NCI-H526 treated with DMSO at 0.1 percent for 48 hours (cell line): Measurements from ENCODE around the gene SNX9.
"Not testable (repeated sequence)": the region's sequence is repeated elsewhere in the genome, so short reads cannot be mapped to it uniquely, and the experiment has no call there.

Source experiments
- DNase-seq: peaks from one replicate; lab custom pipeline; 2025; lab: John Stamatoyannopoulos, UW

SNX9 gene

DNA sequence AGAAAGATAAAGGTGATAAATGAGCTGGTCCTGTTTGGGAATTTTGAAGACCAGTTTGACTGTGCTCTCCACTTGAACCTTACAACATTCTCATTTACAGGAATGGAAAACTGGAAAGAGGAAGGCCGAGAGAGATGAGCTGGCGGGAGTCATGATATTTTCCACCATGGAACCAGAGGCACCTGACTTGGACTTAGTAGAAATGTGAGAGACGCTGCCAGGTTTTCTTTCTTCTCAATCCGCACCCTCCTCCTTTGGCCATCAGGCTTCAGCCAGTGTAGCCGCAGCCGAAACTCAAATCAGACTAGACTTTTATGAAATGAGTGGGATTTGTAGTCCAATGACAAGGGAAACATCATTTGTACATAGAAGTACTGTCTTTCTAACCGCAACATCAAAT lies 104.0 kb downstream of the SNX9 start:
- DNase-seq, result no peak

DNA sequence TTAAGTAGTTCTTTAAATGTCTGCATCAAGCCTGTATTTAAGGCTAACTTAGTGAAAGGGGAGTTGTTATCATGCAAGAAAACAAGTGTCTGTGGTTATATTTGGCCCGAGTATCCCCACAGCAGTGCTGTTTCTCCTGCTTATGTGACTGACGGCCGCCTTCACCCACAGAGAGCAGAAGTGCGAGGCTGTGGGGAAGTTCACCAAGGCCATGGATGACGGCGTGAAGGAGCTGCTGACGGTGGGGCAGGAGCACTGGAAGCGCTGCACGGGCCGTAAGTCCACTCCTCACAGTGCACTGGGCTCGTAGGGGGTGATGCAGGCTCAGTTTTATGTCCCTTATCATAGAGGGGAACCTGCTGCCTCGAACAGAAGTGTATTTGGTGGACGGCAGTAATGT lies 105.4 kb downstream of the SNX9 start:
- DNase-seq, result no peak

DNA sequence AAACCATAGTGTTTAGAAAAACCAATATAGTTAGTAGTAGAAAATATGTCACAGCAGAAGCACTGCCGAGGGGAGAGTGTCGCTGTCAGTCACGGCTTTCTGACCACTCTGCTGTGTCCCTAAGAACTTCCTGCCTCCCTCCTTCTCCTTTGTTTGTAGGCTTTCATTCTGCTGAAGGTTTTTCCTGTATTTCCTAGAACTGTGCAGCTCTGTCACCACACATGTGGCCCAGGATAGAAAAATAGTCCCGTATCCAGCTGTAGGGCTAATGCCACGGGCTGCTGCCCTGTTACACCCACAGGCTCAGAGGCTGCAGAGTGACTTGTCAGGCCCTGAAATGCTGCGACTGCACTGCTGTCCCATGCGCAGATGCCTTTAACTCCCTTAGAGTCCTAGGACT lies 106.0 kb downstream of the SNX9 start:
- DNase-seq, result no peak

DNA sequence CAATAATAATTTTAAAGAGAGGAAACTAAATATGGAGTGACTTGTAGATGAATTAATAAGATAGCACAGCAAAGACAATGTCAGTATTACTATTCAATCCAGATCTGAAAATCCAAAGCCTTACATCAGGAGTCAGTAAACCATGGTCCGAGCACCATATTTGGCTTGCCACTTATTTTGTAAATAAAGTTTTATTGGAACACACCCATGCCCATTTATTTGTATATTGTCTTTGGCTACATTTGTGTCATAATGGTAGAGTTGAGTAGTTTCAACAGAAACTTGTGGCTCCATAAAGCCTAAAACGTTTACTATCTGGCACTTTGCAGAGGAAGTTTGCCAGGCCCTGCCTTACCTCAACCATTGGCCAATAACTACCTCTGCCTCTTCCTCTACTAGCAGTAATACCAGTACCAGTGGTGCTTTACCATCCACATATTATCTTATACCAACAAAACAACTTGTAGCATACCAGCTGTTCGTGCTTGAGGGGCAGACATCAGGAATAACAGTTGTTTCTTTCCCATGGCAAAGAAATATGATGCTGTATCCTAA lies 106.8 kb downstream of the SNX9 start:
- DNase-seq, result no peak

DNA sequence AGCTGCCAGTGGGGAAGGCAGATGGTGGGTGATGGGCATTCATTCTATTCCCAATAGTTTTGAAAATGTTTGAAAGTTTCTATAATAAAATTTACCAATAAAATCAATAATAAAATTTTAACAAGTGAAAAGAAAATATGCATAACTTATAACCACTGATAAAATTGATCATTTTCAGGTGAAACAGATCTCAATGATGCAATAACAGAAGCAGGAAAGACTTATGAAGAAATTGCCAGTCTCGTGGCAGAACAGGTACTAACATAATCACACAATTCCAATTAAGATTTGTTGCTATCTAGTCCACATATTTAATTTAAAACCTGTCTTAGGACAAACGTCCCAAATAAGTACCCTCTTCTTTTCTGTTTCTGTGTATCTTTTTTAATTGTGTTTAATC lies 112.7 kb downstream of the SNX9 start:
- DNase-seq, result no peak

DNA sequence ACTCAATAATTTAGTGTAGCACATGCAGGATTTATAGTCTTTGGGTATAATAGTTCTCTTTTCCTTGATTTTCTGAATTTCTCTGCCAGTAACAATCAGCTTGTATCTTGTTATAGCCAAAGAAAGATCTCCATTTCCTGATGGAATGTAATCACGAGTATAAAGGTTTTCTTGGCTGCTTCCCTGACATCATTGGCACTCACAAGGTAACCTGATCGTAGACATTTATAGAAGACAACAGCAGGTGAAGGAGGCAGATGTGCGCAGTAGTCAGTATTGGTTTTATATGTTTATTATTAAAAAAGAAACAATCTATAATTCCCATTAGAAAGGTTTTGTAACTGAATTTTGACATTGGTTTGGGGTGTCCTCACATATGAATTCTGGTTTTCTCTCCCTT lies 114.3 kb downstream of the SNX9 start:
- no peak for DNase-seq

DNA sequence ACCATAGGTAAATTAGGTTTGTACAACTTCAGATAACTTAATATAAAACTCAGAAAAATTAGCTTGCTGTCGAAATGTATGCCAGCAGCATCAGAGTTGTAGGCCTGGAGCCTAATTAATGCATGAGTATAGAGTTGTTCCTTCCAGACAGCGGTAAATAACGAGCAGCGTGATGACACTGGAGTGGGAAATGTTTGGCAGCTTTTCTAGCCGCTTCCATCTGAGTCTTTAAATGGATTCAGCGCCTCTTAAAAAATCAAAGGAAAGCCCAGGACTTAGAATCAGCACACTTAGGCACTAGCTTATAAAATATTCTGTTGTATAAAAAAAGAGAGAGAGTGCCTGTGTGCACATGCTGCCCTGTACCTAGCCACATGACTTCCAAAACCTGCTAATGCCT lies 114.9 kb downstream of the SNX9 start:
- no peak for DNase-seq

DNA sequence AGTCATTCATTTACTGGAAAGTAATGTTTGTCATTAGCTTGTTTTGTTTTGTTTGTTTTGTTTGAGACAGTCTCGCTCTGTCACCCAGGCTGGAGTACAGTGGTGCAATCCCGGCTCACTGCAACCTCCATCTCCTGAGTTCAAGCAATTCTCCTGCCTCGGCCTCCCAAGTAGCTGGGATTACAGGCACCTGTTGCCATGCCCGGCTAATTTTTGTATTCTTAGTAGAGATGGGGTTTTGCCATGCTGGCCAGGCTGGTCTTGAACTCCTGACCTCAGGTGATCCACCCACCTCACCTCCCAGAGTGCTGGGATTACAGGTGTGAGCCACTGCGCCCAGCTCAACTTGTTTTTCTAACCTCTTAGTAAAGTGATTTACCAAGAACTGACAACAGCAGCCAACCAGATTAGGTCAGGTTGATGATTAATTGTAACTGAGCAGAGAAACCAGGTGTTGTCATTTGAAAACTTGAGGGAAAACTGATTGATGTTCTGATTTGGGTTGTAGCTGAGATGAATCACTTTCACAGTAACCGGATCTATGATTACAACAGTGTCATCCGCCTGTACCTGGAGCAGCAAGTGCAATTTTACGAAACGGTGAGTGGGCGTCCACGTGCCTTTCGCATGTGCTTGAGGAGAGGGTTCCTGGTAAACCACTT lies 117.5 kb downstream of the SNX9 start:
- DNase-seq, result not testable (repeated sequence)

DNA sequence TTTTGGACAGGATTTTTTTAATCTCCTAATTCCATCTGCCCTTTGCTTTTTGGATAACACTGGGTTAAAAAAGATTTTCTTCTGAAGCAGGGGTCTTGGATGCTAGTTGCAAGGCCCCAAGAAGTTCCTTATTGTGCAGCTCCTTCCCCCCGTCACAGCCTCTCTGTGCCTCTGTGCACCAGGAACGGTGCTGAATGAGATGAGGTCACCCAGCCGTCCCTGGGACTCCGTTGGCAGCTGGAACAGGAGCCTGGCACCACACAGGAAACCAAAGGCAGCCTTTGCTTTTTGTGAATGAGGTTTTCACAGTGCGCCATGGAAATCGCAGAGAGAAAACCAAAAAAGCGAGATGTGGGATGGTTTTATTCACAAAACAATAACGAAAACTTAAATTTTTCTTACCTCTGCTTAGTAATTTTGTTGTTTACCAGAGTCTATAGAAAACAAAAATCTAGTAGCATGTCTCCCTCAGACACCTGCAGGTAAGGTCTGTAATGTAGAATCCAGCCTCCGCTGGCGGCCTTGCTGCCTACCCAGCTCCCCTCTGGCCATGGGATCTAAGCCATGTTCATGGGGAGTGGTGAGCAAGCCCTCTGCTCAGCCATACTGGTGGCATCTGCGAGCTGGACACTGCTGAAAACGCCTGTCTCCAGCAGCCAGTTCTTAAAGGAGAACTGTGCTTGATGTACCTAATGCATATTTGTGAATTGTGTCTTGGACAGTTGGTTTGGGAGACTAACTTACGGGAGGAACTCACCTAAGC lies 118.2 kb downstream of the SNX9 start:
- DNase-seq, result no peak

DNA sequence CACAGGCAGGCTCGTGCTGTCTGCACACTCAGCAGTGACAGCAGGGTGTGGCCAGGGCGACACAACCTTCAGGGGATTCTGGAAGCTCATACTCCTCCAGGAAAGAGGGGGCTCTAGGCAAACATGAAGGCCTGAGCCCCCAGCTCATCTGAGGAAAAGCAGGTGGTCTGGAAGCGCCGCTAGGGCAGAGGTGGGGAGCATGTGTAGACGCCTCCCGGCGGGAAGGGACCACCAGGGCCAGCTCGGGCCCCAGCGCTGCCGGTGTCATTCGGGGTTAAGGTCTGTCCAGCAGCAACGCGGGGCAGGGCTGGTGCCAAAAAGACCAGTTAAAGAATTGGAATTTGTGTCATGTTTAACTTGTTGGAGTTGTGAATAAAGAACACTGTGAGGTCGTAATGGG lies 119.3 kb downstream of the SNX9 start:
- DNase-seq, result no peak

DNA sequence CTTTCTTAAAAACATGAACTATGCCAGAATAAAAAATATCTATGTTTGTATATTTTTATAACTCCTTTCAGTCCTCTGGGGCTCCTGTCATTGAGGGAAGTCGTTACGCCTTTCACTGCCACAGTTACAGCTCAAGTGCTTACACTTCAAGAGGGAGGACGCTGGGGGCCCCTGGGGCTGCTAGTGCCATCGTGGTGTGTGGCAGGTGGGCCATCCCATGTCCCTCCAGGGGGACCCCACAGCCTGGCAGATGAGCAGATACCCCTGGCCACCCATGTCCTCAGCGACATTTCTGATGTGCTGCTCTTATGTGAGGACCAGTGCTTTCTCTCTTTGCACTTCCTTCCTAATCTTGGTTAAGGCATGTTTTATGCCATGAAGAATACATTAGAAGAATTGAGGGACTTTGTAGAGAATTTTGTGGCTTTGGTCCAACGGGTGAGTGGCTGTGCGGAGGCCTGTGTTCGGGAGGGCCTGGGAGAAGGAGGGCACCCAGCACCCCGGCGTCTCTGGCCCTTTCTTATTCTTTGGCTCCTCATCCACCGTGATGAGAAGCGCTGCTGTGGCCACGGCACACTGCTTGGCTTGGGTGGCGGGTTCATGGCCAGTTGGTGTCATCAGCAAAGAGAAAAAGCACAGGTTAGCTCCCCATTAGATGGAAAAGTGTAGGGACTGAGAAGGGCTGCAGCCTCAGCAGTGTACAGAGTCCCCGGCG lies 120.4 kb downstream of the SNX9 start:
- no peak for DNase-seq

DNA sequence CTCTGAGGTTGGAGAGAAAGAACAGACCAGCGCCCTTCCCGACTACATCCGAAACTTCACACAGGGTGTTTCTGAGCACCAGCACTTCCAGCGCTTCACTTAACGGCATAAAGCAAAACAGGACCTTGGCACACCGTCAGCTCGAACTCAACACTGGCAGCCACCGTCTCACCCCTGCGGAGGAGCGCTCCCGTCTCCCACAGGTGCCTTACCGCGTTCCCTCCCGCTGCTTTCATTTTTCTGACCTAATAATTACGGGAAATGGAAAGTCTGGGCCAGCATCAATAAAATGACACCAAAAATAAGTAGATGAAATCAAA lies 120.9 kb downstream of the SNX9 start:
- DNase-seq, result no peak

DNA sequence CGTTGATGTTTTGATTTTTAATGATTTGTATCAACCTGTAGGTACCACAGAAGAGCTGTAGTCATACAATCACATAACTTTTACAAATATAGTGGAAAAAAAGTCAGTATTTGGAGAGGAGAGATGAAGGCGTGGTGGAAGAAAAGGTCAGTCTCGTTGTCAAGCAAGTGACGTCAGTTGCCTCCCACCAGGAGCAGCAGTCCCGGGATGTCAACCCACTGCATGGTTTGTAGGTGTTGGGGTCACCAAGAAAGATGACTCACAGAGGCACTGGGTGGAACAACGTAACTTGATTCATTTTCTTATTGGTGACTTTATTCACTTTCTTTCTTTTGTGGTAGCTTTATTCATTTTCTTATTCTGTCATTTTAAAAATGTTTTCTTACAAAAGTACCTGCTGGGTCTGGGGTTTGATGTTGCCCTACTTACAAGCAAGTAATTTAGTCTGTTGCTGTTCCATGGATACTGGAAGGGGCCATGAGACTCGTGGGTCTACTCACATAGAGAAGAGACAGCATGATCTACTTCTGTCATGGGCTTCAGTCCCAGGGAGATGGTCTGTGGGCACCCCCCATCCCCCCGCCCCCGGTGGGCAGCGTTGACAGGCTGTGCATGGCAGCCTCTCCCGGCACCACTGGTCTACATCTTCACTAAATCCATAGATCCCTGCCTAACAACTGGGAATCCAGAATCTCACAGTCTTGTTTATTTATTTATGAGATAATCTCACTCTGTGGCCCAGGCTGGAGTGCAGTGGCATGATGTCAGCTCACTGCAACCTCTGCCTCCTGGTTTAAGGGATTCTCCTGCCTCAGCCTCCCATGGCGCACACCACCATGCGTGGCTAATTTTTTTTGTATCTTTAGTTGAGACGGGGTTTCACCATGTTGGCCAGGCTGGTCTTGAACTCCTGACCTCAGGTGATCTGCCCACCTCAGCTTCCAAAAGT lies 122.2 kb downstream of the SNX9 start:
- DNase-seq, result no peak

DNA sequence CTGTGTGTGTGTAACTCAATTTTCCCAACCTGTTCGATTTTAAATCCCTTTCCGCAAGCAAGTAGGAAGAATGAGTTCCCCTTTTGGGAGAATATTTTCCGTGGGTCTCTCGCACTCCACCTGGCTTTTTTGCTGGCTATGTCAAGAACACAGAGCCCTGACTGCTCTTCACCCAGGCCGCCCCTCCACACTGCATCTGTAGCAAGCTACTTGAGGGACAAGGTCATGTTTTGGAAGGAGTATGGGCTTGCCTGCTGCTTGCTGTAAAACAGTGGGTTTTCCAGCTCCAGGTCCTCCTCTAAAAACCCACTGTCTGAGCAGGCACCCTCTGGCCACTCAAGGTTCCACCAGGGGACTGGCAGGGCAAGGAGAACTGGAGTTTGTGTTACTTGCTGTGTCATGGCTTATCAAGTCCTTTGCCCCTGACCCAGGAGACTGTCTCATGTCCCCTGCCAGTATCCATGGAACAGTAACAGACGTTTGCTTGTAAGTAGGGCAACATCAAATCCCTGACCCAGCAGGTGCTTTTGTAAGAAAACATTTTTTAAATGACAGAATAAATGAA lies 123.1 kb downstream of the SNX9 start:
- no peak for DNase-seq

DNA sequence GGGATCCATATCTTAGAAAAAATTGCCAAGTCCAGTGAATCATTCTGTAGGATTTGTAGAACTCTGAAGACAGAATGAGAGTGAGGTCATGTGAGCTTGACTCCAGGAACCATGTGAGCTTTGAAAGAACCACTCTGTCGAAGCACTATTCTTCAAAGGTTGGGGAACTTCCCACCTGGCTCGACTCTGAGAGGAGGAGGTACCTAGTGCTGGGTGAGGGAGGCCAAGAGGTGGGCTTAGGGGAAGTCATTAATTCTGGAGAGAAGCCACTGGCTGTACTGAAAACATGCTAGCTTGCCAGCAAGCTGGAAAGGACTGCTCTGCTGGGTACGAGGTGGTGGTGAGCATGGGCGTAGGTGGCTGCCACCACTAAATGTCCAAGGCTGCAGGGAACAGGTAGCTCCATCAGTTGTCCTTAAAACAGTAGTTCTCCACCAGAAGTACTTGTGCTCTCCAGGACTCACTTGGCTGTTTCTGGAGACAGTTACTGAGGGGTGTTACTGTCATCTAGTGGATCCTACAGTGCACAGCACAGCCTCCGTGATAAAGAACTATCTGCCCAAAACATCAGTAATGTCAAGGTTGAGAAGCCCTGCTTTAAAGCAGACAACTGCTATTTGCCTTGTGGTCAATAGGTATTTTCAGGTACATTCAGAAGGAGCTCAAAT lies 124.0 kb downstream of the SNX9 start:
- DNase-seq, result no peak

DNA sequence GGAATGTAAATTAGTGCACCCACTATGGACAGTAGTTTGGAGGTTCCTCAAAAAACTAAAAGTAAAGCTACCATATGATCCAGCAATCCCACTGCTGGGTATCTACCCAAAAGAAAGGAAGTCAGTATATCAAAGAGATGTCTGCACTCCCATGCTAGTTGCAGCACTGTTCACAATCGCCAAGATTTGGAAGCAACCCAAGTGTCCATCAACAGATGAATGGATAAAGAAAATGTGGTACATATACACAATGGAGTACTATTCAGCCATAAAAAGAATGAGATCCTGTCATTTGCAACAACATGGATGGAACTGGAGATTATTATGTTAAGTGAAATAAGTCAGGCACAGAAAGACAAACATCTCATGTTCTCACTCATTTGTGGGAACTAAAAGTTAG lies 127.9 kb downstream of the SNX9 start:
- DNase-seq, result not testable (repeated sequence)

DNA sequence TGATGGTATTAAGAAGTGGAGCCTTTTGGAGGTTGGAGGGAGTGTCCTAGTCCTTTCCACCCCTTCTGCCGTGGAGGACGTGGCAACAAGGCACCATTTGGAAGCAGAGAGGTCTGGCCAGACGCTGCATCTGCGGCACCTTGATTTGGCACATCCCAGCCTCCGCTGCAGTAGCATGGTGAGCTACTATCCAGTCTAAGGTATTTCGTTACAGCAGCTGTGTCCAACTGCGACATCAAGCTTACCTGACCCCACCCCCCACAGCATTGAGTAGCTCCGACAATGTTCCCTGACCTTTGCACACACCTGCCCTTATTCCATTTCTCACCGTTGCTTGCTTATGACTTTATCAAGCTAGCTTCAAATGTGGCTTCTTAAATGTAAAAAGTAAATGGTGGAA lies 128.8 kb downstream of the SNX9 start:
- DNase-seq, result peak; percentile 2

DNA sequence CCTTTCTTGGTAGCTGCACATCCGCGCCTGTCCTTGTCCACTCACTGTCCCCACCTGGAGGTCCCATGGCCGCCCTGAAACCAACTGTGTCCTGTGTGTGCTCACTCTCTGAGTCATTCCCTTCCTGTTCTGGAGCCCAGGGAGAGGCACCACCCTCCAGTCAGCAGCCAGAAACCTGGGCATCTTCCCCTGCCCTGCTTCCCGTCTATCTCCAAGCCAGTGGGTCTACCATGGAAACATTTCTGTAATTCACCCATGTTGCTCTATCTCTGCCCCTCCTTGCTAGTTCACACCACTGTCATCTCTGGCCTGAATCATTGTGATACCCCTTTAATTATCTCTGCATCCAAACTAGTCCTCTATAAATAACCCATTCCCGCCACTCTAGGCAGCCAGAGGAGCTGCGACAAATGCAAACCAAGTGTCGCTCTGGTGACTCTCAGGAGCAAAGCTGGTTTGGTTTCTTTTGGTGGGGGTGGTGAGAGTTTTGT lies 129.9 kb downstream of the SNX9 start:
- DNase-seq, result no peak

DNA sequence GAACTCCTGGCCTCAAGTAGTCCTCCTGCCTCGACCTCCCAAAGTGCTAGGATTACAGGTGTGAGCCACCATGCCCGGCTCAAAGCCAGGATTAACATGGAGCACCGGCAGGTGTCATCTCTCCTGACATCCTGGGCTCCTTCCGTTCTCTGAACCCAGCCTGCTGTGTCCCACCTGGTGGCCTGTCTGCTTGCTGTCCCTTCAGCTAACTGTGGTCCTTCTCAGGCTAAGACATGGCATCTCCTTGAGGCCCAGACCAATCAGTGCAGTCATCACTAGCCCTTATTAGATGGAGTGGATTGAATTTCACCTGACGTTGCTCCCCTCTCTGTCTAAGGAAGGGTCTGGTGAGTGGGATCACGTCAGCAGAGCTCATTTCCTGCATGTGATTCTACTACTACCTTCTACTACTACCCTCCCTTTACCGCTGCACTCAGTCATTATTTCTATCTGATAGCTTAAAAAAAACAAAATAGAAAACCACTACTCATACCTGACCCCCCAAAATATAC lies 130.6 kb downstream of the SNX9 start:
- DNase-seq, result peak; percentile 61
